NCI-H2171 treated with DMSO at 0.1 percent for 48 hours (cell line): Measurements from ENCODE around the gene PRRX2.
A peak's percentile ranks its signal among the peaks of the same experiment; 100 is the strongest.
"Not testable (repeated sequence)": the region's sequence is repeated elsewhere in the genome, so short reads cannot be mapped to it uniquely, and the experiment has no call there.

Source experiments
- DNase-seq: peaks from one replicate; lab custom pipeline; 2025; lab: John Stamatoyannopoulos, UW

Gene PRRX2

GRCh38 chr9:129654554-129655040 lies 10.8 kb upstream of the PRRX2 start:
- no peak for DNase-seq

- no peak for DNase-seq
Measured at GRCh38 chr9:129655154-129655553, 10.3 kb upstream of the PRRX2 start.

GRCh38 chr9:129655696-129656095 lies 9.8 kb upstream of the PRRX2 start:
- no peak for DNase-seq

- DNase-seq = no peak
Measured at GRCh38 chr9:129656795-129657390, 8.6 kb upstream of the PRRX2 start.

- DNase-seq = no peak
Measured at GRCh38 chr9:129661029-129661428, 4.4 kb upstream of the PRRX2 start.

- DNase-seq = not testable (repeated sequence)
Measured at GRCh38 chr9:129662239-129662638, 3.2 kb upstream of the PRRX2 start.

- no peak for DNase-seq
Measured at GRCh38 chr9:129664746-129665388, 580 bp upstream of the PRRX2 start.

- DNase-seq = no peak
Measured at GRCh38 chr9:129665814-129666520, 520 bp downstream of the PRRX2 start.

- DNase-seq = no peak
Measured at GRCh38 chr9:129666575-129666974, 1.1 kb downstream of the PRRX2 start.

- DNase-seq = no peak
Measured at GRCh38 chr9:129667378-129667777, 1.9 kb downstream of the PRRX2 start.

- no peak for DNase-seq
Measured at GRCh38 chr9:129667850-129668249, 2.4 kb downstream of the PRRX2 start.

- DNase-seq = no peak
Measured at GRCh38 chr9:129669141-129669718, 3.8 kb downstream of the PRRX2 start.

- DNase-seq = no peak
Measured at GRCh38 chr9:129669946-129670345, 4.5 kb downstream of the PRRX2 start.

GRCh38 chr9:129671065-129671464 lies 5.6 kb downstream of the PRRX2 start:
- DNase-seq = no peak

GRCh38 chr9:129671519-129671918 lies 6.1 kb downstream of the PRRX2 start:
- no peak for DNase-seq

GRCh38 chr9:129672702-129673101 lies 7.3 kb downstream of the PRRX2 start:
- DNase-seq = no peak

GRCh38 chr9:129673602-129674001 lies 8.2 kb downstream of the PRRX2 start:
- no peak for DNase-seq

- DNase-seq = no peak
Measured at GRCh38 chr9:129674229-129674628, 8.8 kb downstream of the PRRX2 start.

- DNase-seq = no peak
Measured at GRCh38 chr9:129675620-129676019, 10.2 kb downstream of the PRRX2 start.

- no peak for DNase-seq
Measured at GRCh38 chr9:129676287-129676686, 10.8 kb downstream of the PRRX2 start.

GRCh38 chr9:129676975-129677374 lies 11.5 kb downstream of the PRRX2 start:
- DNase-seq = peak; percentile 99

GRCh38 chr9:129677456-129677855 lies 12.0 kb downstream of the PRRX2 start:
- peak; percentile 61 for DNase-seq

GRCh38 chr9:129678844-129679243 lies 13.4 kb downstream of the PRRX2 start:
- DNase-seq = no peak
